Cardiac muscle cell (in vitro differentiated cells and primary cell): Measurements from ENCODE around the gene HCFC1. TPM values are rescaled to one million over a fixed set of nuclear protein-coding genes. Genes with fewer than 3 reads are reported as not detected.

Experiments used
- DNase-seq, 2 donors: peaks; one replicate each; pipeline versions ENCODE4 v3.0.0 to v3.0.0-alpha.2; 2010 to 2017; ENCODE audit warnings: low read depth in 1 of 2, low spot score in 1 of 2
- H3K27ac ChIP-seq: fragments of 200-600 bp; sonication (generic); 2 replicates; pipeline ENCODE4 v1.5.1; 2016
- H3K27me3 ChIP-seq: fragments of 200-600 bp; sonication (generic); 2 replicates; pipeline ENCODE4 v1.6.0; 2016; ENCODE audit warnings: control low read depth
- H3K36me3 ChIP-seq: fragments of 200-600 bp; sonication (generic); 2 replicates; pipeline ENCODE4 v1.5.1; 2016; ENCODE audit warnings: control low read depth
- H3K4me1 ChIP-seq: fragments of 200-600 bp; sonication (generic); 2 replicates; pipeline ENCODE4 v1.8.1; 2017; ENCODE audit warnings: low read depth, mild to moderate bottlenecking, mixed run types
- H3K4me3 ChIP-seq: fragments of 200-600 bp; sonication (generic); 2 replicates; pipeline ENCODE4 v1.5.1; 2016; ENCODE audit warnings: mild to moderate bottlenecking
- H3K9me3 ChIP-seq: fragments of 200-600 bp; sonication (generic); 2 replicates; pipeline ENCODE4 v1.5.1; 2017; ENCODE audit warnings: low read depth, mild to moderate bottlenecking, control low read depth
- CTCF ChIP-seq: IDR thresholded peaks from 2 replicates; pipeline ENCODE4 v1.5.1; 2012; ENCODE audit warnings: low read depth, mild to moderate bottlenecking, low read length
- polyA plus RNA-seq: library from polyadenylated mRNA; unstranded; fragments of >200 nt; fragmentation: Nextera tagmentation; extraction: Ambion mirVana; gene quantifications from 2 replicates; pipeline ENCODE4 v1.2.1, GENCODE V29; 2016
- total RNA-seq: library from RNA; depleted of rRNA; stranded (reverse); fragments of >200 nt; gene quantifications from 2 replicates; pipeline ENCODE4 v1.2.3, GENCODE V29; 2016

Gene HCFC1
- total and polyA plus RNA-seq, 2 experiments from 2014 or later = 21.5 to 85.6 TPM

- TF ChIP-seq CTCF = no peak
- no peak overlapping the region for H3K4me3 ChIP-seq
- no peaks in the 10 kb centered on the region for H3K27me3 ChIP-seq
- H3K36me3 ChIP-seq = no peaks in the 10 kb centered on the region
- peak; percentile 64 for DNase-seq
- peaks cover 11% of the 10 kb centered on the region for H3K4me1 ChIP-seq
- H3K27ac ChIP-seq = no peak overlapping the region
- H3K9me3 ChIP-seq = no peaks in the 10 kb centered on the region
Measured at GRCh38 chrX:153924149-153924861, 47.3 kb downstream of the HCFC1 start.

- Histone ChIP-seq H3K27ac (no peak overlapping the region), H3K4me3 (no peak overlapping the region), H3K27me3 (no peaks in the 10 kb centered on the region), H3K36me3 (no peaks in the 10 kb centered on the region), H3K9me3 (no peaks in the 10 kb centered on the region), H3K4me1 (peaks cover 11% of the 10 kb centered on the region)
- TF ChIP-seq CTCF = peak; percentile 52
- DNase-seq = peak in 1 of 2 donors; percentile 75
Measured at GRCh38 chrX:153922932-153923857, 48.4 kb downstream of the HCFC1 start.

- no peak for DNase-seq
- no peak for TF ChIP-seq CTCF
- Histone ChIP-seq H3K27ac (no peak overlapping the region), H3K4me1 (peaks cover 9% of the 10 kb centered on the region), H3K4me3 (no peak overlapping the region), H3K27me3 (no peaks in the 10 kb centered on the region), H3K36me3 (no peaks in the 10 kb centered on the region), H3K9me3 (no peaks in the 10 kb centered on the region)
Measured at GRCh38 chrX:153921511-153922446, 49.8 kb downstream of the HCFC1 start.

GRCh38 chrX:153921070-153921469, 50.5 kb downstream of the HCFC1 start:
- no peak for TF ChIP-seq CTCF
- Histone ChIP-seq H3K27me3 (no peaks in the 10 kb centered on the region), H3K4me3 (no peak overlapping the region), H3K27ac (no peak overlapping the region), H3K36me3 (no peaks in the 10 kb centered on the region), H3K9me3 (no peaks in the 10 kb centered on the region), H3K4me1 (peaks cover 4% of the 10 kb centered on the region)
- no peak for DNase-seq

GRCh38 chrX:153920546-153920945, 51.1 kb downstream of the HCFC1 start:
- Histone ChIP-seq H3K4me3 (no peak overlapping the region), H3K36me3 (no peaks in the 10 kb centered on the region), H3K9me3 (no peaks in the 10 kb centered on the region), H3K27me3 (no peaks in the 10 kb centered on the region), H3K27ac (no peak overlapping the region), H3K4me1 (peaks cover 2% of the 10 kb centered on the region)
- no peak for DNase-seq
- no peak for TF ChIP-seq CTCF
